ENCODE results near the gene ARID3A.
"Not testable (repeated sequence)": the region's sequence is repeated elsewhere in the genome, so short reads cannot be mapped to it uniquely, and the experiment has no call there.

The ARID3A gene

DNA sequence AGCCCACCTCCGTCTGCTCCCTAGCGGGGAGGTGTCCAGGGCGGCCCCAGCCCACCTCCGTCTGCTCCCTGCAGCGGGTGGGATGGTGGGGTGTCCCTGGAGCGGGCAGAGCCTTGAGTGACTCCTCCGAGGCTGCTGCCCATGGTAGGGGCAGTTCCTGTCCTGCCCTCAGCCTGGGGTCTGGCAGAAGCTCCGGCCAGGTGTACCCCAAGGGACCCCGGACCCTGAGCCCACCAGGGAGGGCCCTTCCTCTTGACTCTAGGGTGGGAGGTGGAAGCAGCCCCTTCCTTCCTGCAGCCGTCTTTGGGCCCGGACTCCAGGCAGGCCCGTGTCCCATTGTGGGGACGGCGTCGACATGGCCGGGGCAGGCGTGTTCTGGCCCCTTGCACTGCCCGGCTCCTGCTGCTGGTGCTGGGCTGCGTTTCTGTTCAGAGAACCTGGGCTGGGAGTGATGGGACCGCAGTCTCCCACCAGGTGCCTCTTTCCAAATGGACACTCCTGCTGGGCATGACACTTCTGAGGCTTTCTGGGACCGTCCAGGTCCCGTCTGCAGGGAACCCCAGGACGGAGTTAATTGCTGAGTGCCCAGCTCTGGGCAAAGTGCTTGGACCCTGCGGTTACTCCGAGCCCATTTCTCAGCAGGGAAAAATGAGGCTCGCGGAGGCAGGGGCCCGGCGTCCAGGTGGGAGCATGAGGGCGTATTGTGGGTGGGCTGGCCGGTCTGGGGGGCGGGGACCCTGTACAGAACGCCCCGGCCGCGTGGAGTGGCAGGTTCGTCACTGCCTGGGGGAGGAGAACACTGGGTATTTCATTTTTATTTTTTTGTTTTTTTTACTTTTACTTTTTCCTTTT lies 19.8 kb downstream of the ARID3A start:
- no peak for DNase-seq

DNA sequence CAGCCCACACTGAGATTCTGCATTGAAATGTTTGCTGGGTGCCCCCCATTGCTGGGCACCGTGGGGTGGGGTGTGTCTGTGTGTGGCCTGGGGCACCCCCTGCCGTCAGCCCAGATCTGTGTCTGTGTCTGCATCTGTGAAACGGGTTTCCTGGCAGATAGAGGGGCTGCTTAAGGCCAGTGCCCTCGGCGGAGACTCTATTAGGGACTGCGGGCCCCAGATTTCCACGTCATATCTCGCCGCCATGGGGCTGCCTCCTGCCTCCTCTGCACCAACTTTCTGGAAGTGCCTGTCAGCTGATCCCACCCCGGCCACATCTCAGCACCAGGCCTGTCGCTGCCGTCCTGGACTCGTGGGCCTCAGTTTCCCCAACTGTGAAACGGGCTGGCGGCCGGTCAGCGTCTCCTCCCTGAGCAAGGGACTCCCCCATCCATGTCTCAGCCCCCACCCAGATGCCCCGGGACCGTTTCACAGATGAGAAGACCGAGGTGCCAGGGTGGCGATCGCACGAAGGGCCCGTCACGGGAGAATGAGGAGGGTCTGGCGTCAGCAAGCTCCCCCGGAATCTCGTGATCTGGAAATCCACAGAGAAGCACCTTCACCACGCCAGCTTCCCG lies 21.4 kb downstream of the ARID3A start:
- DNase-seq: no peak

DNA sequence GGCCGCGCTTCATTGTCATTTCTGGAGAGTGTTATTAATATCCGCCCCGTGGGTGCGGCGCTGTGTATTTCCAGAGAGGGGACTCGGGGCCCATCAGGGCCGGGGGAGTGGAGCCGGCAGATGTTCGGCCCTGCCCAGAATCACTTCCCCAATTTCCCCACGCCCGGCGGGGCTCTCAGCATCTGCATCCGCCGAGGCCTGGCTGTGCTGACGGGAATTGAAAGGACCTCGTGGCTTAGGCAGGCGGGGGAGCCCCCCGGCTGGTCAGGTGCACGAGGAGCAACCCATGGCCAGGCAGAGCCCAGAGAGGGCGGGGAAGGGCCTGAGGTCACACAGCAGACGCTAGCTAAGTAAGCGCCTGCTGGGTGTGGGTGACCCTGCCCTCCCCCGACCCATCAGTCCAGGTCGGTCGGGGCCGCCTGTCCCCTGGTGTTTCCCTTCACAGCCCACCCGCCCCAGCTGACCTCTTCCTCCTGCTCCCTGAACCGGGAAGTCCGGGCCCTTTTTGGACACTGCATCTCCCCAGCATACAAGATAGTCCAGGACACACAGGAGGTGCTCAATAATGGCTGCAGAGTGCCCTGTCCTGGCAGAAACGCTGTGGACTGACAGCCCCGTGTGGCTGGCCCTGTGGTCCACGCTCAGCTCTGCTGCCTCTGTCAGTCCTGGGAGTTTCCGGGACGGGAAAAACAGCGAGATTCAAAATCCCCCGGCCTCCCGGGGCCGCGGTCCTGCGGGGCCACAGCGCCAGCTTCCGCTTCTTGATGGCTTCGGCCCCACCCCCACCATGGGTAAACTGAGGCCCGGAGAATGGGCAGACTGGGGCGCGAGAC lies 22.1 kb downstream of the ARID3A start:
- DNase-seq: no peak

DNA sequence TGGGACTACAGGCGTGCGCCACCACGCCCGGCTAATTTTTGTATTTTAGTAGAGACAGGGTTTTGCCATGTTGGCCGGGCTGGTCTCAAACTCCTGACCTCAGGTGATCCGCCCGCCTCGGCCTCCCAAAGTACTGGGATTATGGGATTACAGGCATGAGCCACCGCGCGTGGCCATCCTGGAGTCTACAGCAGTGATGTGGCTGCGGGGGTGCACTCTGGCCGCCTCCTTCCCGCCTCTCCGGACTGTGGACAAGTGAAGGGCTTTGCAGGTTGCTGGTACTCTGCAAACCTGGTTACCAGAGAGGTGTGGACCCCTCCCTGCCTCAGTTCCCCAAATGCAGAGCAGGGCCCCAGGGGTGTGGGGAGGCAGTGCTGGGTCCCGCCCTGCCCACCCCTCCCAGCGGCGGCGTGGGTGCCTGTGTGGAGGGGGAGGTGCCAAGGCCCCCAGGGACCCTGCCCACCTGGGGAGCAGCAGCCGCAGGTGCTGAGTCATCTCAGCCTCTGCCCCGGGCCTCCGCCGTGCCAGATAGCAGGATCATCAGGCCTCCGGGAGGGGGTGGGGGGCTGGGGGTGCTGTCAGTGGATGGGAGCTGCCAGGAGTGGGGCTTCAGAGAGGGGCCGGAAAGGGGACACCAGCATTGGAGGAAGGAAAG lies 23.1 kb downstream of the ARID3A start:
- DNase-seq: no peak

DNA sequence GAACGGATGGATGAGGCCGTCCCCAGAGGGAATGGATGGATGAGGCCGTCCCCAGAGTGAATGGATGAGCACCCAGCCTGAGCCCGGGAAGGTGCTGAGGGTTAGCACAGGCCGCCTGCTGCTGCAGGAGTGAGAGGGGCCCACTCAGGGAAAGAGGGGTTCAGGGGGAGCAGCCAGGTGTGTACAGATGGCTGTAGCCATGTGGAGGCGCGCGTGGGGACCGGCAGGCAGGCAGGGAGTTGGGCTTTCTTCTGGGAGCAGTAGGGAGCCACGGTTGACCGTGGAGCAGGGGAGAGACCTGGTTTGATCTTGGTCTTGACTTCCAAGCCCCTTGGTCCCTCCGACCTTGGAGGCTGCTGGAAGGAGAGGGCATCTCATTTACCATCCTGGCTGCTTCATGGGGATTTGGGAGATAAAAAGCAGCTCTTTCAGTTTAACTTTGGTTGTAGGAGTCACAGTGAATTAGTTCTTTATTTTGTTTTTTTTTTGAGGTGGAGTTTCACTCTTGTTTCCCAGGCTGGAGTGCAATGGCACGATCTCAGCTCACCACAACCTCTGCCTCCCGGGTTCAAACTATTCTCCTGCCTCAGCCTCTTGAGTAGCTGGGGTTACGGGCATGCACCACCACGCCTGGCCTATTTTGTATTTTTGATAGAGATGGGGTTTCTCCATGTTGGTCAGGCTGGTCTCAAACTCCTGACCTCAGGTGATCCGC lies 24.7 kb downstream of the ARID3A start:
- no peak for DNase-seq

DNA sequence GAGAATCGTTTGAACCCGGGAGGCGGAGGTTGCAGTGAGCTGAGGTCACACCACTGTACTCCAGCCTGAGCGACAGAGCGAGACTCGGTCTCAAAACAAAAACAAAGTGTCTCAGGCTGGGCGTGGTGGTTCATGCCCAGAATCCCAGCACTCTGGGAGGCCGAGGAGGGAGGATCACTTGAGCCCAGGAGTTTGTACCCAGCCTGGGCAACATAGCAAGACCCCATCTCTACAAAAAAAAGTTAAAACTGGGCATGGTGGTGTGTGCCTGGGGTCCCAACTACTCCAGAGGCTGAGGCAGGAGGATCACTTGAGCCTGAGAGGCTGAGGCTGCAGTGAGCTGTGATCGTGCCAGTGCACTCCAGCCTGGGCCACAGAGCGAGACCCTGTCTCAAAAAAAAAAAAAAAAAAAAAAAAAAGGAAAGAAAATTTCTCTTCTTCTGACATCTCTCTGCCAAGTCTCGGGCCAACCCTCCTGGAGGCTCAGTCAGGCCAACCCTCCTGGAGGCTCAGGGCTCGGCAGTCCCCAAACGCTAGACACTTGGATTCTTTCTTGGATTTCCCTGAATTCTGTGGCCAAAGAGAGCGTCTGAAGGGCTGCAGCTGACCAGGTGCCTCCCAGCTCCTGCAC lies 26.3 kb downstream of the ARID3A start:
- DNase-seq: no peak

DNA sequence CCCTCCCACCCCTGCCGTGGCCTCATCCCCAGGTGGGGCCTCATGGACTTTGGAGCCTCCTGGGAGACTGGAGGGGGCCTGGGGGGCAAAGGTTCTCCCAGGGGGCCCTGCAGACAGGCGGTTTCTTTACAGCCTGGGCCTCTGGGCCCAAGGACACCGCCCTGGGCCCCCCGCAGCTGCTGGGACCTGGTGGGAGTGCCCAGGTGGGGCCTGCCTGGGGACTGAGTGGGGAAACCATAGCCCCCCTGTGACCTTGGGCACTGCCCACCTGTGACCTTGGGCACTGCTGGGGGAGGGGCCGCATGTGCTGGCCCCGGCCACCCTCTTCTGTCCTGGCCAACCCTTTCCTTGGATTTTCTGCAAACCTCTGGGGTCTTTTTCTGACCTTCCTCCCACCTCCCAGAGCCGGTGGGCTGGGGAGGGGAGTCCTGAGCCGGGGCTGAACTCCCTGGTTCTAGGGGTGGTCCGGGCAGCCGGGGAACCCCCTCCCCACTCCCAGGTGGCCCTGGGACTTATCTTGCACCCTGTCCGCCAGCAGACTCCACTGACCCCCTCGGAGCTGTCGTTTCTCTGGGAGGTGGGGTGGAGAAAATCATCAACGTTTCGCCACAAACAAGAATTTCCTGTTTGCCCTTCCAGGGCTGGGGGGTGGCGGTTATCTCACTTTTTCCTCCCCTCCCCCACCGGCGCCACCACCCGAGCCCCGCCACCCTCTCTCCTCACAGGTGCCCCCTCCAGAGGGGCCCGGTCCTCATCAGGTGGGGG lies 27.0 kb downstream of the ARID3A start:
- peak; percentile 70 for DNase-seq

DNA sequence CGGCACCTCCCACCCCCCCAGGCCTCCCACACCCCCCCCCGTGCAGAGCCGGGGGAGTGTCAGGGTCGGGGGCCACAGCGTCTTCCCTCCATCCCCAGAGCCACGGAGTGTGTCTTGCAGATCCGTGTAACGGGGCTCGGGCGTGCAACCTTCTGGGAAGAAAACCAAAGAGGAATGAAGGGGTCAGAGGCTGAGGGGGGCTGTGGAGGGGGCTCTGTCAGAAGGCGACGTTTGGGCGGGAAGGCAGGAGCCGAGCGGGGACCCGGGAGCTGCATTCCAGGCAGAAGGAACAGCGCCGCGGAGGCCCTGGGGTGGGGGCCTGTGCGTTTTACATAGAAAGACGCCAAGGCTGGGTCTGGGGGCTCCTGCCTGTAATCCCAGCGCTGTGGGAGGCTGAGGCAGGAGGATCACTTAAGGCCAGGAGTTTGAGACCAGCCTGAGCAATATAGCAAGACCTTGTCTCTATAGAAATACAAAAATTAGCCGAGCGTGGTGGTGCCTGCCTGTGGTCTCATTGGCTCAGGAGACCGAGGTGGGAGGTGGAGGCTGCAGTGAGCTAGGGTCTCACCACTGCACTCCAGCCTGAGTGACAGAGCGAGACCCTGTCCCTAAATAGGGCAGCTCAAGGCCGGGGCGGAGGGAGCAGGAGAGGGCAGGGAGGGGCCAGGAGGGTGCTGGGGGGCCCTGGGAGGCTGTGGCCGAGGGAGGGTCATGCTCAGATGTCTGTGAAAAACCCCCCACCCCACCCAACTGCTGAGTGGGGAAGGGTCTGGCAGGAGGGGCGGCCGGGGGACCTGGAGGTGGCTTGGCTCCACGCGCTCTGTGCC lies 27.8 kb downstream of the ARID3A start:
- peak; percentile 61 for DNase-seq

DNA sequence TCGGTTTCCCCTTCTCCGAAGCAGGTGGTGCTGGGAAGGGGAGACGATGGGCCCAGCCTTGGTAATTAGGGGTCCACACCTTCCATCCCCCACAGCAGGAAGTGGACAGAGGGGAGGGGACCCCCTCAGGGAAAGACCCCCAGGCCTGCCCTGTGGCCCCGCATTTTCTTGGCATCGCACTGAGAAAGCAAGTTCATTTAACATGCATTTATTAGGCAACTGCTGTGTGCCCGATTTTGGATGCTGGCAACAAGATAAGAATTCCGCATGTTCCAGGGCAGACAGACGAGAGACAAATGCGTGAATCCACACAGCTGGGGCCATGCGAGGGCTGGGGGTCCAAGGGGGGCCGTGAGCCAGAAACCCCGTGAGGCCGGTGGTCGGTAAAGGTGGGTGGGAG lies 28.4 kb downstream of the ARID3A start:
- DNase-seq: no peak

DNA sequence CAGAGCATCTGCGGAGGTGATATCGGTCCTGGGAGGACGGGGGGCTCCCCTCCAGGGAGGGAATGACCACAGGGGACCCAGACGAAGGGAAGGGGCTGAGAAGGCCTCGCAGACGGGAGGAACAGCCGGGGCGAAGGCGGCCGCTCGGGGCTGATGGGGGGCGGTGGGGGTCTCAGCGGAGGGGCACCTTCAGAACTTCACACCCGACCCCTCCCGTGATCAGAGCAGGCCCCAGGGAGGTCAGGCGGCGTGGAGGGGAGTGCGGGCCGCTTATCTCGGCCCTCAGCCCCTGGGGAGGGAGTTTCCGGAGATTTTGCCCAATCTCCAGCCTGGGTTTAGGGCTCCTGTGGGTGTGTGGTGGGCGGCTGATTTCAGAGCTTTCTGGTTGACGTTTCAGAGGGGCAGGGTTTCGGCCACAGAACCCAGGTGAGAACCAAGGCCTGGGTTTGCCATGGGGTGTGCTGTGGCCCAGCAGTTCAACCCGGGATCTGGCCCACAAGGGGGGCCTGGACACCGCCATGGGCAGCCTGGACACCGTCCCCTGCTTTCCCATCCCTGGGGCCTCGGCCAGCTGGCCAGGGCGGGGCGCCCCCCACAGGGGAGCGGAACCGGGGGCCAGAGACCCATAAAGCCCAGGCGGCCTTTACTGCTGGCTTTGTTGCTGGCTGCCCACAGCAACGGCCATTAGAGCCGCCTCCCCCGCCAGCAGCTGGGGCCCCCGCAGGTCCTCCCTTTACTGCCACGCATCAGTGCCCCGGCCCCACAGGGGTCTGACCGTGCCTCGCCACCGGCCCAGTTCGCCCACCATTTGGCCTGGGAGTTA lies 29.0 kb downstream of the ARID3A start:
- peak; percentile 81 for DNase-seq

DNA sequence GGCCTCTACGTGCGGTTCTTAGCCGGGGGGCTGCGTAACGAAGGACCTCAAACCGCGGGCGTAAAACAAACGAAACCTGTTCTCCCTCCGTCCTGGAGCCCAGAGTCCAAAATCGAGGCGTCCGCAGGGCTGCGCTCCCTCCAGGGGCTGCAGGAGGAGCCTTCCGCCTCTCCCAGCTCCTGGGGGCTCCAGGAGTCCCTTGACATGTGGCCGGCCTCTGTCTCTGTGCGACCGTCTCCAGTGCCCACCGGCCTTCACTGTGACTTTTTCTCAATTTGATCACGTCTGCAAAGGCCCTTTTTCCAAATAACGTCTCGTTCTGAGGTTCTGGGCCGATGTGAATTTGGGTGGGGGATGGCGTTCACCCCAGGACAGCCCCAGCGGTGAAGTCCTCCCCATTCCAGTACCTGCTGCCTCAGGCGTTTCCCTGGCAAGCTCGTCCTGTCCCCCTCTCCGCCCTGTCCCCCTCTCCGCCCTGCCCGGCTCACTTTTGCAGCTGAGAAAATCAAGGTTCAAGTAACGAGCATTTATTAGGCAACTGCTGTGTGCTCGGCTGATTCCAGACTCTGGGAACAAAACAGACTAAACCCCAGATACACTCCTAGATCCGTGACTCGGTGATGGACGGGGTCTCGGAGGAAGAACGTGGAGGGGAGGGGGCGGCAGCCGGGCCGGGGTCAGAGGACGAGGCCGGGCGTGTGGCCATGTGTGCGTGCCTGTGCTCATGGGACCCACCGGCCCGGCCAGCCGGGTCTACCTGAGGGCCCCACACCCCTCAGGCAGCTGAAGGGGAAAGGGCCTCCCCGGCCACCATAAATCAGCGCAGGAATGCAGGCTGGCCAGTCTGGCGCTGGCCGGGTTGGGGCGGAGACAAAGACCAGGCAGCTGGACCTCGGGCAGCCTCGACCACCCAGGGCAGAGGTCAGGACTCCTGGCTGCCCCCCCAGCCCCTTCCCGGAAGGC lies 30.2 kb downstream of the ARID3A start:
- DNase-seq: peak; percentile 83

DNA sequence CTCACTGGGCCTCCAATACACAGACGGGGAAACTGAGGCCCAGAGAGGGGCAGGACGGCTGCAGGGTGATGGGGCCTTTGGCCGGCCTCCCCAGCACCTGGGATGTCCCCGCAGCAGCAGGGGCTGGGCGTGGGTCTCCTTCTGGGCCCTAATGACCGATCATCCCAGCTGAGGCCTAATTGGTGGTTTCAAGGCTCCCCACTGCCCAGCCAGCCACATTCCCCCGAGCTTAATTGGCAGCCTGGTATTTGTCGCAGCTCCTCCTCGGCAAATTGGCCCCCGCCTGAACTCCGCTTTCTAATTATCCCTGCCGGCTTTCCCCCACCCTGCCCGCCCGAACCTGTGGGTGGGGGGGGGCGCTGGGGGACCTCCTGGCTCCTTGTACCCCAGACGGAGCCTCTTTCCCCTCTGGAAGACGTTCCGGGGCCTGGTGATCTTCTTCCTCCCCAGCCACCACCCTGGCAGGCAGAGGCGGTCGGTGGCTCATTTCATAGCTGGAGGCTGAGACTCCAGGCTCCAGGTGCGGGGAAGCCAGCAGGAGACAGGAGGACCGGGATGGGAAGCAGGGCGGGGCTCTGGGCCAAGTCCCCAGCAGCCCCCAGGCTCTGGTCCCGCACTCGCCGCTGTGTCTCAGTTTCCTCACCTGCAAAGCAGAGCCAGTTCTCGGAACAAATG lies 31.1 kb downstream of the ARID3A start:
- peak; percentile 66 for DNase-seq

DNA sequence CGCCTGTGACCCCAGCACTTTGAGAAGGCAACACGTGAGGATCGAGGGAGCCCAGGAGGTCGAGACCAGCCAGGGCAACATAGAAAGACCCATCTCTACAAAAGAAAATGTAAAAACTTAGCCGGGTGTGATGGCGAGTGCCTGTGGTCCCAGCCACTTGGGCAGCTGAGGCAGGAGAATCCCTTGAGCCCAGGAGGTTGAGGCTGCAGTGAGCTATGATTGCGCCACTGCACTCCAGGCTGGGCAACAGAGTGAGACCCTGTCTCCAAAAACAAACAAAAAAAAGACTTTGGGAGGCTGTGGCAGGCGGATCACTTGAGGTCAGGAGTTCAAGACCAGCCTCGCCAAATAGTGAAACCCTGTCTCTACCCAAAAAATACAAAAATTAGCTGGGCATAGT lies 31.7 kb downstream of the ARID3A start:
- DNase-seq: not testable (repeated sequence)

DNA sequence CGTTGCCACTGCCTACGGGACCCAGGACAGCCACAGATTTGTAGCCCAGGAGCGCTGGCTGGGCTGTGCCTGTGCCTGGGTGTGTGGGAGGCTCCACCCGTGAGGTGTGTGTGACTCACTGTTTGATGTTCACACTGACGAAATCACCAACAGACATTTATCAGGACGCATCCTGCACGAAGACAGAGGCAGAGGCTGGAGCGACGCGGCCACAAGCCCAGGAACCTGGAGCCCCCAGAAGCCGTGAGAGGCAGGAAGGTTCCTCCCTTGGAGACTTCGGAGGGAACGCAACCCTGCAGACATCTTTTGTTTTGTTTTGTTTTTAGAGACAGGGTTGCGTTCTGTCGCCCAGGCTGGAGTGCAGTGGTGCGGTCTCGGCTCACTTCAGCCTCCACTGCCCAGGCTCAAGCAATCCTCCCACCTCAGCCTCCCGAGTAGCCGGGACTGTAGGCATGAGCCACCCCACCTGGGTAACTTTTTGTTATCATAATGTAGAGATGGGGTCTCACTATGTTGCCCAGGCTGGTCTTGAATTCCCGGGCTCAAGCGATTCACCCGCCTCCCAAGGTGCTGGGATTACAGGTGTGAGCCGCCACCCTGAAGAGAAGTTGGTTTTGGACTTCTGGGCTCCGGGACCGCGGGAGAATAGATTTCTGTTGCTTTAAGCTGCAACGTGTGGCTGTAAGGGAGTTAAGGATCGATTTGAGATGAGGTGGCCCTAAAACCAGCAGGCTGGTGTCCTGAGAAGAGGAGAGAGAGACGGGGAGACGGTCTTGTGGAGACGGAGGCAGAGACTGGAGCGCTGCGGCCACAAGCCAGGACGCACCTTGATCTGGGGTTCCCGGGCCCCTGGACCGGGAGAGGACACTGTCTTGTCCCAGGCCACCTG lies 33.4 kb downstream of the ARID3A start:
- DNase-seq: no peak

DNA sequence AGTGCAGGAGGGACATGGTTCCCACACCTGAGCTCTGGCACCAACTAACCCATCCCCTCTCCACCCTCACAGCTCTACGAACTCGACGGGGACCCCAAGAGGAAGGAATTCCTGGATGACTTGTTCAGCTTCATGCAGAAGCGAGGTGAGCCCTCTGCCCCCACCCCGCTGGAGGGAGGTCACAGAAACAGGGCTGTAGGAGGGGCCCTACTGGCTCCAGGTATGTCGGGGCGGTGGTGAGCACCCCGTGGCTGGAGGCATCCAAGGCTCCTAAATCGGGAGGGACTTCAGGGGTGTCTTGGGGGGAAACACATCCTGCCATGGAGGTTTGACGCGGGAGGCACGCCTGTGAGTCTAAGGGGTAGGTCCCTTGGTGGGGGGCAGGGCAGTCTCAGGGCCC lies 34.2 kb downstream of the ARID3A start:
- no peak for DNase-seq

DNA sequence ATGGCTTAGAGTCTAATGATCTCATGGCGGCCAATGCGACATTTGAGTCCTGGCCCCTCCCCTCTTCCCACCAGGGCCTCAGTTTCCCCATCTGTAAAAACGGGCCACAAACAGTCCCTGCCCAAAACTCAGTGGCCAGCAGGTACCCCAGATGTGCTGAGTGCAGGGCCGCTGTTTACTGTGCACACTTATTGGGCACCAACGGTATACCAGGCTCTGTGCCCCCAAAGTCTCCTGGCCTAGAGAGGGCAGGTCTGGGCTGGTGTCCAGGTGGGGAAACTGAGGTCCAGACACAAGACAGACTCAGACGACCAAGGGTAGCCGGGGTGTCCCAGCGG lies 34.7 kb downstream of the ARID3A start:
- DNase-seq: no peak
